GM18907 (cell line): ENCODE data around the gene AGO3.
A peak's percentile ranks its signal among the peaks of the same experiment; 100 is the strongest.

ENCODE experiments used
- ATAC-seq: cut with Tn5 transposase; IDR thresholded peaks from one replicate; pipeline ENCODE4 v1.9.1; 2021; ENCODE audit warnings: mild to moderate bottlenecking, moderate library complexity; ENCODE audit not compliant: unreplicated experiment

Gene AGO3

DNA sequence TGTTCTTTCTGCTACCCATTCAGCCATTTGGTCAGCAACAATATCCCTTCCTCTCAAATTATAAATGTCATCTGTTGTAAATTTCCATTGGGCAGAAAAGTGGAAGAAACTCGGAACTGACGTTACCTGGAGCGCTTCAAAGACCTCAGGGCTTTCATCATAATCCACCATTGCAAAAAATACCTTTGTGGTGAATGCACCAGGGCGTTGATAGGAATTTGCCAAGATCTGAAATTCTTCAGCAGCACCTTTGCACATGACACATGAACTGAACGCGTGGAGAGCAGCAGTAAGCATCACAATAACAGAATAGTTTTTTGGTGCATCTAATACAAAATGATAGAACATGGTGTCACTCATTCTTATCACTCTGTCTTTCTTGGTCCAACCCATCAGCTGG, 149.9 kb downstream of the AGO3 start:
- no peak for ATAC-seq

GRCh38 chr1:36081926-36082485, 151.1 kb downstream of the AGO3 start:
- ATAC-seq, result no peak

GRCh38 chr1:36083219-36083618, 152.3 kb downstream of the AGO3 start:
- ATAC-seq, result no peak

DNA sequence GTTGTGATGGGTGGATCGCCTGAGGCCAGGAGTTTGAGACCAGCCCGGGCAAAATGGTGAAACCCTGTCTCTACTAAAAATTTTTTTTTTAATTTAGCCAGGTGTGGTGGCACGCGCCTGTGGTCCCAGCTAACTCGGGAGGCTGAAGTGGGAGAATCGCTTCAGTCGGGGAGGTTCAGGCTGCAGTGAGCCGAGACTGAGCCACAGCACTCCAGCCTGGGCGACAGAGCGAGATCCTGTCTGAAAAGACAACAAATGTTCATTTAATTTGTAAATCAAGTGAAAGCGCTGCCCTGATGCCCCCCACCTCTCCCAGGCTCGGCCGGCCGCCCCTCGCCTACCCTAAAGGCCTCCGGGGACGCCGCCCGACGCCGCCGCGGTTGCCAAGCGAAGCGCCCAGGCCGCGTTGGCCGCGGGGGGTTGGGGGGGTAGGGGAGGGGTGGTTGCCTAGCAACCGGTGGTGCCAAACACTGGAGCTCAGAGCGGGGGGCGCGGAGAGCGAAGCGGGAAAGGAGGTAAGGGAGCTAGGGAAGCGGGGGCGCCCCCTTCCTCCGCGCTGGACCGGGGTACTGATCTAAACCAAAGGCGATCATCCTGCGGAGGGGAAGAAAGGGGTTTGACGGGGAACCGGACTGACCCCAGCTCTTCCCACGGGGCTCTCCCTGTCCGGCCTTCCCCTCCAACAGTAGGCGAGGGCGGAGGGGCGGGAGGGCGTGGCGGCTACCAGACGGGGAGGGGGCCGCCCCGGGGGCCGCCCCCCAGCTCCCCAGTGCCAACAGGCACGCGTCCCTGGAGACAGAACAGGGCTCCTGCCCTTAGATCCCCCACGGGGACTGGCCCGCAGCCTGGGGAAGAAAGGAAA, 153.0 kb downstream of the AGO3 start, which contains the start of gene TEKT2:
TSS of gene TEKT2 (plus strand) at position 460 of the 862 bp plus-strand sequence. CDS start 828 bp downstream, outside the sequence.
- no peak for ATAC-seq

- no peak for ATAC-seq
Measured at GRCh38 chr1:36084497-36085115, 153.7 kb downstream of the AGO3 start.

DNA sequence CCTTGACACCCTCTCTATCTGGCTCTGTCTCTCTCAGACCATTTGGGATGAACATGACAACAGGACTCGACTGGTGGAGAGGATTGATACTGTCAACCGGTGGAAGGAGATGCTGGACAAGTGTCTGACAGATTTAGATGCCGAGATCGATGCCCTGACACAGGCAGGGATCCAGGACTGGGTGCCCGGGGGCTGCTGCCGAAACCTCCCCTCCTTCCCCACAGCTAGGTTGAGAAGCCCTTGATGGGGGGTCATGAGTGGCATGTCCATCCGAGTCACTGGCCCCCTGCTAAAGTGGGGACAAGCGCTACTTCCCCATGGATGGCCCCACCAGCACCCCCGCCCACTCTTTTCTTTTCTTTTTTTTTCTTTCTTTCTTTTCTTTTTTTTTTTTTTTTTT, 154.2 kb downstream of the AGO3 start:
- no peak for ATAC-seq

GRCh38 chr1:36085686-36086526, 155.0 kb downstream of the AGO3 start:
- no peak for ATAC-seq

DNA sequence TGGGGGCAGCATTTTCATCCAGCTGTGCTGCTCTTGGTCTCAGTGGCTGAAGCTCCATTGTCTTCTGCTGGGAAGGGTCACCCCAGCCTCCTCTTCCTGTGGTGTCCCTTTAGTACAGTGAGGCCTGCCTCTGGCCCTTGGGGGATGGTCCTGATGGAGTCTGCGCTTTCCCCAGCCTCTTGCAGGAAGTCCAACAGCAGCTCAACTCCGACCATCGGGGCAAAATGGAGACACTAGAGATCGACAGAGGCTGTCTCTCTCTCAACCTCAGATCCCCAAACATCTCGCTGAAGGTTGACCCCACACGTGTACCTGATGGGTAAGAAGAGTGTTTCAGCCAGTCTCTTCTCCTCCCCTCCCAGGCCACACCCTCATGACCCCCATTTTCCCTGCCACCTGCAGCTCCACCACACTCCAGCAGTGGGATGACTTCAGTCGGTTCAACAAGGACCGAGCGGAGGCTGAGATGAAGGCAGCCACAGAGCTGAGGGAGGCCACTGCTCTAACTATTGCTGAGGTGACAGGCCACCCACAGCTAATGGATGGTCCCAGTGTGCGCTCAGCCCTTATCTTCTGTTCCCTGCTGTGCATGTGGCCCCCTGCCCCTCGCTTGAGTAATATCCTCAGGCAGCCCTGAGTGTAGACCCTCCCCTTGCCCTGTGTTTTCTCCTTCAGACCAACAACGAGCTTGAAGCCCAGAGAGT, 155.8 kb downstream of the AGO3 start:
- ATAC-seq, result no peak

GRCh38 chr1:36087233-36088123, 156.6 kb downstream of the AGO3 start:
- ATAC-seq, result no peak

DNA sequence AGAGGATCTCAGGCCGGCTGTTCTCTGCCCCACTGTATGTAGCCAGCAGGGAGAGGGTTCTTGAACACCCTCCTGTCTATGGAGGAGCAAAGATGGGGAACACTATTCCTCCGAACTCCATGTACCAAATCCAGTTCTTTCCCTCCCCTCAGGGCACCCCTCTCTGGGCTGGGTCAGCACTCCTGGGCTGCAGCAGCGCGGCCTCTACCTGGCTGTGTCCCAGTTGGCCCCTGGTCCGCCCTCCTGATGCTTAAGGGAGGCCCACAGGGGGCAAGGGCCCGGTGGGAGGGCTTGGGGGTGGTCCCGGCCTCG, 157.3 kb downstream of the AGO3 start:
- ATAC-seq, result peak; percentile 10

- ATAC-seq, result peak; percentile 71
Measured at GRCh38 chr1:36088577-36089392, 157.9 kb downstream of the AGO3 start, which contains the start of gene ADPRS. TSS of gene ADPRS (plus strand) at chr1:36088892. CDS start at chr1:36088905, 13 bp downstream.

- ATAC-seq, result no peak
Measured at GRCh38 chr1:36089393-36090121, 158.7 kb downstream of the AGO3 start.

DNA sequence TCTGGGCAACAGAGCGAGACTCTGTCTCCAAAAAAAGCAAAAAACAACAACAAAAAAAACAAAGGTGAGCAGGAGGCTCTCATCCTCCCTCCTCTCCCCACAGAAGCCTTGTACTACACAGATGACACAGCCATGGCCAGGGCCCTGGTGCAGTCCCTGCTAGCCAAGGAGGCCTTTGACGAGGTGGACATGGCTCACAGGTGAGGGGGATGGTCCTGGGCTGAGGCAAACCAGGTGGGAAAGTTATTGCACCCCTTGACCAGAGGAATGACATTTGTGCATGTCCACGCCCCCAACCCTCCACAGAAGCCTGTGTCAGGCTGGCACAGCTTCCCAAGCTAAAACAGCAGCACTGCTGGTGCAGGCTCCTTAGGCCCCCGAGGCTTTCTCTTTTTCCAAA, 160.2 kb downstream of the AGO3 start:
- no peak for ATAC-seq

GRCh38 chr1:36091698-36092097, 160.8 kb downstream of the AGO3 start:
- no peak for ATAC-seq

- ATAC-seq, result no peak
Measured at GRCh38 chr1:36092166-36092797, 161.4 kb downstream of the AGO3 start.

DNA sequence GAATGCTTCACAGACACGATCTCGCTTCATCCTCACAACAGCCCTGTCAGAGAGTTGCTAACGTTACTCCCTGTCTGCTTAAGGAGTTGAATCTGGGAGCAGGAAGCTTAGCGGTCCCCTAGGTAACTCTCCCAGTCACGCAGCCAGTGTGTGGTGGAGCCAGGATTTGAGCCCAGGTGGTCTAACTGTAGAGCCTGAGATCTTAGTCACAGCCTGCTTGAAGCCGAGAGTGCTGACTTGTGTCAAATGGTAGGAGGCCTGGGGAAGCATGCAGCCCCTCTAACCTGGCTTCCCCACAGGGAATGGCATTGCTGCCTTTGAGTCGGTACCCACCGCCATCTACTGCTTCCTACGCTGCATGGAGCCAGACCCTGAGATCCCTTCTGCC, 161.9 kb downstream of the AGO3 start:
- no peak for ATAC-seq

GRCh38 chr1:36093226-36093625, 162.3 kb downstream of the AGO3 start:
- ATAC-seq, result no peak

GRCh38 chr1:36093929-36094328, 163.0 kb downstream of the AGO3 start:
- no peak for ATAC-seq
